H1 (cell line): Measurements from ENCODE around the gene MAGI1. TPM values are rescaled to one million over a fixed set of nuclear protein-coding genes. Genes with fewer than 3 reads are reported as not detected.

Source experiments
- CTCF ChIA-PET: fragments of 300-600 bp; sonication (Branson Sonifier 250); formaldehyde crosslinking; loops from one replicate; lab custom pipeline; 2021; ENCODE audit not compliant: partially characterized antibody; lab: Charles Lee
- POLR2A ChIA-PET: fragments of 300-600 bp; sonication (Branson Sonifier 250); formaldehyde crosslinking; loops from one replicate; lab custom pipeline; 2021; ENCODE audit warnings: inconsistent platforms; ENCODE audit not compliant: partially characterized antibody; lab: Charles Lee
- DNase-seq, 2 experiments: peaks; one replicate each; pipeline versions ENCODE4 v3.0.0 to v3.0.0-alpha.2; 2010 to 2022; ENCODE audit warnings: low spot score in 2 of 2, low read depth in 1 of 2, mixed read lengths in 1 of 2
- FAIRE-seq: peaks from 2 replicates; lab custom pipeline; 2011; peaks lifted over from hg19 to GRCh38; lab: Jason Lieb, UNC
- H2AFZ ChIP-seq: 2 replicates; pipeline ENCODE4 v1.8.1; 2012; ENCODE audit warnings: low read length, inconsistent platforms
- H2AK5ac ChIP-seq: 2 replicates; pipeline ENCODE4 v1.6.1; 2013; ENCODE audit warnings: low read depth, low read length
- H2BK120ac ChIP-seq: replicated peaks from 2 replicates; pipeline ENCODE3; 2013; ENCODE audit warnings: low read depth, low read length, inconsistent platforms
- H2BK12ac ChIP-seq: 2 replicates; pipeline ENCODE4 v1.6.1; 2013; ENCODE audit warnings: low read depth, low read length
- H2BK15ac ChIP-seq: 2 replicates; pipeline ENCODE4 v1.6.1; 2013; ENCODE audit warnings: low read length
- H2BK20ac ChIP-seq: 2 replicates; pipeline ENCODE4 v1.6.1; 2013; ENCODE audit warnings: low read length
- H2BK5ac ChIP-seq: 2 replicates; pipeline ENCODE4 v1.6.1; 2013; ENCODE audit warnings: low read depth, low read length
- H3K14ac ChIP-seq: 2 replicates; pipeline ENCODE4 v1.6.1; 2013; ENCODE audit warnings: inconsistent platforms; ENCODE audit not compliant: insufficient read length
- H3K18ac ChIP-seq: 2 replicates; pipeline ENCODE4 v1.6.1; 2013; ENCODE audit warnings: low read length; ENCODE audit errors: extremely low read depth
- H3K23ac ChIP-seq: 2 replicates; pipeline ENCODE4 v1.6.1; 2013; ENCODE audit warnings: inconsistent platforms; ENCODE audit not compliant: insufficient read length
- H3K23me2 ChIP-seq: 2 replicates; pipeline ENCODE4 v1.6.1; 2013; ENCODE audit warnings: low read depth, low read length
- H3K27ac ChIP-seq: 2 replicates; pipeline ENCODE4 v1.6.1; 2011; ENCODE audit warnings: low read depth, low read length, inconsistent platforms
- H3K27me3 ChIP-seq, 4 experiments: replicated peaks in 1 of 4; 1 replicate in 1 of 4; 2 replicates in 3 of 4; pipeline versions ENCODE4 v1.6.1 to v1.8.1; 2011 to 2013; ENCODE audit warnings: low read length in 3 of 4, mild to moderate bottlenecking in 3 of 4, inconsistent platforms in 2 of 4, mixed read lengths in 2 of 4, moderate library complexity in 1 of 4; ENCODE audit not compliant: control insufficient read depth in 3 of 4, insufficient read depth in 3 of 4; ENCODE audit errors: extremely low read depth in 1 of 4
- H3K36me3 ChIP-seq, 4 experiments: 2 replicates each; pipeline versions ENCODE4 v1.6.1 to v1.8.1; 2011 to 2013; ENCODE audit warnings: mild to moderate bottlenecking in 4 of 4, low read length in 3 of 4, moderate library complexity in 2 of 4, control low read depth in 1 of 4, inconsistent platforms in 1 of 4; ENCODE audit not compliant: insufficient read depth in 4 of 4, control insufficient read depth in 2 of 4
- H3K4ac ChIP-seq: replicated peaks from 2 replicates; pipeline ENCODE3; 2013; ENCODE audit warnings: low read length, low read depth, mixed read lengths, inconsistent platforms; ENCODE audit not compliant: insufficient read length
- H3K4me1 ChIP-seq, 4 experiments: replicated peaks in 1 of 4; 1 replicate in 1 of 4; 2 replicates in 3 of 4; pipeline versions ENCODE4 v1.6.1 to v1.8.1; 2011 to 2013; ENCODE audit warnings: low read length in 3 of 4, inconsistent platforms in 2 of 4, mixed read lengths in 1 of 4; ENCODE audit not compliant: insufficient read depth in 4 of 4, control insufficient read depth in 3 of 4
- H3K4me2 ChIP-seq, 2 experiments: 2 replicates each; pipeline versions ENCODE4 v1.6.1 to v1.8.1; 2011 to 2013; ENCODE audit warnings: low read depth in 2 of 2, low read length in 2 of 2, control low read depth in 1 of 2, inconsistent platforms in 1 of 2, mild to moderate bottlenecking in 1 of 2; ENCODE audit not compliant: insufficient read depth in 1 of 2
- H3K4me3 ChIP-seq, 4 experiments: fragments of 200-600, 300-600 bp in 1 of 4; sonication (generic), shearing (Covaris generic), sonication (Bioruptor Twin) in 1 of 4; 2 replicates each; pipeline versions ENCODE4 v1.5.1 to v1.8.1; 2011 to 2016; ENCODE audit warnings: low read length in 4 of 4, low read depth in 3 of 4, control low read depth in 2 of 4, inconsistent platforms in 2 of 4, mild to moderate bottlenecking in 2 of 4, mixed read lengths in 1 of 4, moderate library complexity in 1 of 4; ENCODE audit not compliant: insufficient read depth in 2 of 4; ENCODE audit errors: extremely low read depth in 1 of 4
- H3K56ac ChIP-seq: replicated peaks from 2 replicates; pipeline ENCODE3; 2013; ENCODE audit warnings: low read depth, mild to moderate bottlenecking, mixed read lengths, low read length, inconsistent platforms; ENCODE audit not compliant: insufficient read length
- H3K79me1 ChIP-seq: 2 replicates; pipeline ENCODE4 v1.6.1; 2013; ENCODE audit warnings: low read depth, low read length, control low read depth
- H3K79me2 ChIP-seq, 2 experiments: 2 replicates each; pipeline versions ENCODE4 v1.6.1 to v1.8.1; 2012 to 2013; ENCODE audit warnings: low read length in 2 of 2, mild to moderate bottlenecking in 2 of 2, inconsistent platforms in 1 of 2; ENCODE audit not compliant: insufficient read depth in 2 of 2, control insufficient read depth in 1 of 2
- H3K9ac ChIP-seq, 4 experiments: replicated peaks in 1 of 4; 1 replicate in 1 of 4; 2 replicates in 3 of 4; pipeline versions ENCODE4 v1.6.1 to v1.8.1; 2011 to 2013; ENCODE audit warnings: low read depth in 3 of 4, low read length in 3 of 4, control low read depth in 2 of 4, mild to moderate bottlenecking in 2 of 4, moderate library complexity in 2 of 4, inconsistent platforms in 1 of 4; ENCODE audit errors: extremely low read depth in 1 of 4
- H3K9me3 ChIP-seq, 2 experiments: 2 replicates each; pipeline versions ENCODE4 v1.6.1 to v1.8.1; 2012 to 2013; ENCODE audit warnings: mild to moderate bottlenecking in 2 of 2, moderate library complexity in 2 of 2, control low read depth in 1 of 2, inconsistent platforms in 1 of 2, low read depth in 1 of 2, low read length in 1 of 2, mixed read lengths in 1 of 2; ENCODE audit not compliant: insufficient read depth in 2 of 2
- H4K20me1 ChIP-seq, 2 experiments: replicated peaks in 1 of 2; 2 replicates each; pipeline versions ENCODE3 to v1.8.1; 2011 to 2013; ENCODE audit warnings: inconsistent platforms in 2 of 2, low read length in 2 of 2, mild to moderate bottlenecking in 1 of 2; ENCODE audit not compliant: insufficient read depth in 2 of 2, control insufficient read depth in 1 of 2
- H4K5ac ChIP-seq: 2 replicates; pipeline ENCODE4 v1.6.1; 2013; ENCODE audit warnings: low read length, low read depth, mixed read lengths, inconsistent platforms; ENCODE audit not compliant: insufficient read length
- H4K8ac ChIP-seq: 2 replicates; pipeline ENCODE4 v1.8.0; 2013; ENCODE audit warnings: mild to moderate bottlenecking, moderate library complexity, low read length, inconsistent platforms; ENCODE audit not compliant: insufficient read depth; ENCODE audit errors: extremely low read depth
- H4K91ac ChIP-seq: replicated peaks from 2 replicates; pipeline ENCODE3; 2013; ENCODE audit warnings: low read length, mixed read lengths, inconsistent platforms; ENCODE audit not compliant: insufficient read length
- ASH2L ChIP-seq: fragments of 200-600, 300-600 bp; sonication (generic); IDR thresholded peaks from one replicate; pipeline ENCODE4 v1.7.1; 2017; ENCODE audit warnings: low read length
- ATF3 ChIP-seq: IDR thresholded peaks from 2 replicates; pipeline ENCODE4 v1.6.1; 2011; ENCODE audit warnings: low read depth, mild to moderate bottlenecking, low read length; ENCODE audit not compliant: insufficient read depth
- BACH1 ChIP-seq: IDR thresholded peaks from 2 replicates; pipeline ENCODE4 v1.6.1; 2012; ENCODE audit warnings: low read length, improper control_type of control experiment
- CEBPB ChIP-seq: IDR thresholded peaks from 2 replicates; pipeline ENCODE4 v1.6.1; 2012; ENCODE audit warnings: low read depth, low read length
- HDAC6 ChIP-seq: IDR thresholded peaks from one replicate; pipeline ENCODE4 v1.7.1; 2012; ENCODE audit warnings: low read depth, mild to moderate bottlenecking, inconsistent platforms, low read length, moderate library complexity
- JUN ChIP-seq: IDR thresholded peaks from 2 replicates; pipeline ENCODE4 v1.6.1; 2011; ENCODE audit warnings: low read depth, mild to moderate bottlenecking, improper control_type of control experiment, low read length
- POU5F1 ChIP-seq: IDR thresholded peaks from 2 replicates; pipeline ENCODE4 v1.6.1; 2011; ENCODE audit warnings: low read depth, mild to moderate bottlenecking, low read length, moderate library complexity
- SIX5 ChIP-seq: IDR thresholded peaks from 2 replicates; pipeline ENCODE4 v1.6.1; 2011; ENCODE audit warnings: mild to moderate bottlenecking, low read depth, low read length
- SP2 ChIP-seq: IDR thresholded peaks from 2 replicates; pipeline ENCODE4 v1.6.1; 2012; ENCODE audit warnings: mild to moderate bottlenecking, low read length, inconsistent platforms
- WGBS, 2 experiments: shearing (Covaris generic) in 1 of 2; methylation state at CpG; one replicate each; pipeline versions ENCODE4 v1.1.6 to v1.1.7; 2013 to 2015; ENCODE audit warnings: low lambda C conversion rate in 2 of 2, mixed read lengths in 2 of 2, inconsistent platforms in 1 of 2, low coverage in 1 of 2, missing lambda C conversion rate in 1 of 2; ENCODE audit not compliant: insufficient replicate concordance in 2 of 2, insufficient coverage in 1 of 2, insufficient read length in 1 of 2; ENCODE audit errors: extremely low coverage in 1 of 2, missing lambda C conversion rate in 1 of 2; 5-methylcytosine and 5-hydroxymethylcytosine counted together
- polyA plus RNA-seq, 7 experiments: library from polyadenylated mRNA; depleted of rRNA in 3 of 7; stranded (reverse) in 5 of 7; unstranded in 2 of 7; fragments of >200 nt in 5 of 7; fragments of 200-250 nt in 2 of 7; gene quantifications; 1 replicate in 5 of 7; 2 replicates in 1 of 7; 4 replicates in 1 of 7; pipeline versions ENCODE4 v1.2.1 to v1.2.3, GENCODE V29; 2011 to 2013; ENCODE audit warnings: missing spikeins in 2 of 7, mixed read lengths in 2 of 7
- total RNA-seq: library from RNA; stranded (reverse); fragmentation: NEBNext Ultra II Directional; extraction: Animal tissue kit (Norgen Biotek cat#: 25700); gene quantifications from 2 replicates; pipeline ENCODE4 v1.2.1, GENCODE V29; 2021
- TF ChIP-seq, protein P1 (sequence below): IDR thresholded peaks from 2 replicates; pipeline ENCODE4 v1.6.1; 2011; ENCODE audit warnings: low read length, improper control_type of control experiment

MAGI1 gene
- total and polyA plus RNA-seq, 2 of the 8 experiments (the other 6 are each of a cell fraction or from before 2014, with no cell fraction given): 19.8 to 78.0 TPM

- Histone ChIP-seq H4K5ac (no peak overlapping the region), H3K79me1 (peaks cover 14% of the 10 kb centered on the region; the same call in 1 of the 2 replicates), H3K36me3 (no peaks in the 10 kb centered on the region), H2AFZ (no peak overlapping the region), H2BK15ac (no peak overlapping the region), H2BK20ac (no peak overlapping the region), H3K18ac (peak overlapping the region; percentile 82), H3K9ac (no peak overlapping the region), H4K20me1 (peaks cover 0 to 5% of the 10 kb centered on the region in 2 experiments), H4K91ac (peak overlapping the region; percentile 3), H2BK120ac (no peak overlapping the region), H3K27me3 (no peaks in the 10 kb centered on the region), H3K14ac (no peak overlapping the region), H3K9me3 (no peaks in the 10 kb centered on the region), H4K8ac (no peak overlapping the region; the same call in 1 of the 2 replicates), H3K4me3 (no peak overlapping the region), H3K27ac (no peak overlapping the region), H3K79me2 (peaks cover 8 to 81% of the 10 kb centered on the region in 2 experiments), H3K4ac (no peak overlapping the region), H3K4me2 (peak overlapping the region; percentile 7 to 50; a peak in 3 of 4 replicates), H2BK5ac (peak overlapping the region; percentile 93), H3K56ac (no peak overlapping the region), H2AK5ac (0 out of 2 replicates have a peak overlapping the region, but pooled peaks have one; percentile 6), H3K23me2 (no peaks in the 10 kb centered on the region; the same call in 1 of the 2 replicates), H3K4me1 (peaks cover 0 to 21% (median 10%) of the 10 kb centered on the region in 4 experiments; a peak in 6 of 7 replicates), H2BK12ac (peak overlapping the region; percentile 86), H3K23ac (no peak overlapping the region)
- DNase-seq: peak in 1 of 2 experiments; percentile 36
- 70% methylated on average over 10 of the region's 10 CpGs; no CpG with 5 or more reads in 1 of the 2 experiments for WGBS, 2 experiments
- peak; percentile 88 for FAIRE-seq
- ChIA-PET POLR2A (interaction anchor here (0.5 to 0.7 kb wide), 3 partner anchors 121 to 1330 kb away, joined by 3 read pairs; no protein-coding TSS in a partner anchor), CTCF (interaction anchor here (0.6 to 2.1 kb wide), 7 partner anchors 9 to 128 kb away, joined by 3 to 8 read pairs (median 3); no protein-coding TSS in a partner anchor)
- TF ChIP-seq CEBPB (no peak), SIX5 (no peak), HDAC6 (no peak), POU5F1 (no peak), BACH1 (no peak), SP2 (no peak), ATF3 (no peak), JUN (no peak), ASH2L (no peak)
- TF ChIP-seq, protein P1, sequence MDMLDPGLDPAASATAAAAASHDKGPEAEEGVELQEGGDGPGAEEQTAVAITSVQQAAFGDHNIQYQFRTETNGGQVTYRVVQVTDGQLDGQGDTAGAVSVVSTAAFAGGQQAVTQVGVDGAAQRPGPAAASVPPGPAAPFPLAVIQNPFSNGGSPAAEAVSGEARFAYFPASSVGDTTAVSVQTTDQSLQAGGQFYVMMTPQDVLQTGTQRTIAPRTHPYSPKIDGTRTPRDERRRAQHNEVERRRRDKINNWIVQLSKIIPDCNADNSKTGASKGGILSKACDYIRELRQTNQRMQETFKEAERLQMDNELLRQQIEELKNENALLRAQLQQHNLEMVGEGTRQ: no peak
Observed at GRCh38 chr3:66010739-66011655, 27.7 kb downstream of the MAGI1 start.
